Type B pancreatic cell (in vitro differentiated cells): ENCODE data around the gene TPO. TPM values are rescaled to one million over a fixed set of nuclear protein-coding genes. Genes with fewer than 3 reads are reported as not detected.

Experiments used
- DNase-seq: peaks from one replicate; pipeline ENCODE4 v3.0.0; 2021; ENCODE audit warnings: mixed read lengths; ENCODE audit not compliant: unreplicated experiment; ENCODE audit errors: extremely low spot score
- H3K27ac Mint-ChIP-seq: 2 replicates; pipeline ENCODE4 v1.8.0; 2021; ENCODE audit warnings: mild to moderate bottlenecking, mixed read lengths
- H3K27me3 Mint-ChIP-seq: 2 replicates; pipeline ENCODE4 v1.8.0; 2021; ENCODE audit warnings: mixed read lengths
- H3K36me3 Mint-ChIP-seq: 2 replicates; pipeline ENCODE4 v1.8.0; 2021; ENCODE audit warnings: mixed read lengths
- H3K4me1 Mint-ChIP-seq: one replicate; pipeline ENCODE4 v1.8.0; 2021; ENCODE audit warnings: mixed read lengths; ENCODE audit not compliant: unreplicated experiment
- H3K4me3 Mint-ChIP-seq: 2 replicates; pipeline ENCODE4 v1.8.0; 2021; ENCODE audit warnings: mild to moderate bottlenecking, mixed read lengths
- H3K9me3 Mint-ChIP-seq: 2 replicates; pipeline ENCODE4 v1.8.0; 2021; ENCODE audit warnings: mixed read lengths
- CTCF ChIP-seq: fragments of 200-600 bp; sonication (generic); conservative IDR thresholded peaks from 2 replicates; pipeline ENCODE4 v1.5.0; 2021; ENCODE audit warnings: antibody characterized with exemption, mild to moderate bottlenecking
- total RNA-seq: library from RNA; stranded (reverse); gene quantifications from 2 replicates; pipeline ENCODE4 v1.2.1, GENCODE V29; 2021; ENCODE audit warnings: low replicate concordance

TPO gene
- total RNA-seq, 1 donor from 2014 or later = not detected

DNA sequence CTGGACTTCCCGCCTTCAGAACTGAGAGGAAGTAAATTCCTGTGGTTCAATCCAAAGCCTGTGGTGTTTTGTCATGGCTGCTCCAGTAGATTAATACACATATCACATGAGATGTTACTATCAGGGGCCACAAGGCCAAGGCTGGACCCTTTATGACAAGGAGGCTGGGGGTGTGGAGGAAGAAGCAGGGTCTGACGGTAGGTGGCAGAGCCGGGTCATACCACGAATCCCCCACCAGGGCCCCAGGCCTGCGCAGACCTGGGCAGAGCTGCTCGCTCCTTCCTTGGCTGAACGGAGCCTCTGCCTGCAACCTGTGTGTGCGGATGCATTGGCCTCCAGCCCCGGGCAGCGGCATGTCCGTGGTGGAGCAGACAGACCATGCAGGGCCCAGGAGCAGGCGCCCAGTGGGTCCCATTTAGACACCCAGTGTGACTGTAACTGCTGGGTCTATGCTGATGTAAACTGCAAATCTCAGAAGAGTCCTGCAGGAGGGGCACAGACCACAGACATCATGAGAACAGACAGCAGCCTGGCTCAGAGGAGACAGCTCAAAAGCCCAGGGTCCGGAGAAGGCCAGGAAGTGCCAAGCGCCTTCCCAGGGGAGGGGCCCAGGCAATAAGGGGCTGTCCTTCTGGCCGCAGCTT is 175.8 kb downstream of the TPO start:
- H3K27me3 Mint-ChIP-seq = peaks cover 12% of the 10 kb centered on the region
- no peak for DNase-seq
- no peak overlapping the region for H3K27ac Mint-ChIP-seq
- H3K4me3 Mint-ChIP-seq = no peak overlapping the region
- peak; percentile 37 for TF ChIP-seq CTCF
- H3K4me1 Mint-ChIP-seq = peaks cover 27% of the 10 kb centered on the region
- H3K9me3 Mint-ChIP-seq = no peaks in the 10 kb centered on the region
- no peaks in the 10 kb centered on the region for H3K36me3 Mint-ChIP-seq

- H3K4me1 Mint-ChIP-seq = peaks cover 22% of the 10 kb centered on the region
- no peaks in the 10 kb centered on the region for H3K9me3 Mint-ChIP-seq
- H3K27me3 Mint-ChIP-seq = peaks cover 12% of the 10 kb centered on the region
- peak; percentile 22 for TF ChIP-seq CTCF
- H3K27ac Mint-ChIP-seq = peak overlapping the region; percentile 19
- no peak for DNase-seq
- H3K4me3 Mint-ChIP-seq = no peak overlapping the region
- no peaks in the 10 kb centered on the region for H3K36me3 Mint-ChIP-seq
Measured at GRCh38 chr2:1590596-1591460, 177.6 kb downstream of the TPO start.

DNA sequence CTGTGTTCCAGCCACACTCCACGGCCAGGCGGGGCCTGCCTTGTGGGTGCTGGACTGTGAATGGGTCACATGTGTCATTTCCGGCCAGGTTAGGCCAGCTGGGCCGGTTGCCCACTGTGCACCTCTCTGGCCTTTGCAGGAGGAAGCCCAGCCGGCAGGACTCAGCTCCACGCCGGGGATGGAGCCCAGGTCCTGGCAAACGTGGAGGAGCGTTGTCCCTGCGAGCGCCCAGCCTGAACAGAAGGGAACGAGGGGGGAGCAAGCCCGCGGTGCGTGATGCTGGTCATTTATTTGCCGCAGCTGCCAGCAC is 178.2 kb downstream of the TPO start:
- Mint-ChIP-seq H3K27ac (peak overlapping the region; percentile 19), H3K9me3 (no peaks in the 10 kb centered on the region), H3K27me3 (peaks cover 12% of the 10 kb centered on the region), H3K36me3 (no peaks in the 10 kb centered on the region), H3K4me3 (no peak overlapping the region), H3K4me1 (peaks cover 22% of the 10 kb centered on the region)
- no peak for TF ChIP-seq CTCF
- no peak for DNase-seq
